Mucosa of descending colon (tissue), 3 donors: Measurements from ENCODE around the gene PUSL1. TPM values are rescaled to one million over a fixed set of nuclear protein-coding genes. Genes with fewer than 3 reads are reported as not detected.

Experiments
- ATAC-seq: fragments of 200-7000 bp; cut with Tn5 transposase; one replicate; pipeline ENCODE4 v1.9.1; 2020; ENCODE audit warnings: mild to moderate bottlenecking, moderate library complexity
- DNase-seq, 3 donors: peaks; one replicate each; pipeline ENCODE4 v3.0.0-alpha.2; 2020
- H3K36me3 ChIP-seq: fragments of 200-600 bp; one replicate; pipeline ENCODE4 v1.8.0; 2021; ENCODE audit warnings: low read depth, mild to moderate bottlenecking
- H3K4me1 ChIP-seq: fragments of 200-600 bp; one replicate; pipeline ENCODE4 v1.8.0; 2021; ENCODE audit warnings: low read depth, mild to moderate bottlenecking
- H3K4me3 ChIP-seq: fragments of 200-600 bp; one replicate; pipeline ENCODE4 v1.8.0; 2021; ENCODE audit warnings: mild to moderate bottlenecking
- H3K9me3 ChIP-seq: fragments of 200-600 bp; one replicate; pipeline ENCODE4 v1.8.0; 2021; ENCODE audit warnings: mild to moderate bottlenecking
- CTCF ChIP-seq: fragments of 200-600 bp; IDR thresholded peaks from one replicate; pipeline ENCODE4 v1.8.0; 2022; ENCODE audit warnings: antibody characterized with exemption, mild to moderate bottlenecking
- intact Hi-C, 2 donors: fragments of 100-400 bp; cut with DNase I in 1 of 2; cut with micrococcal nuclease in 1 of 2; formaldehyde crosslinking; loops; one replicate each; pipeline versions ENCODE4 v1.11.0 to v1.11.1; 2022; cut with DNase I, micrococcal nuclease
- total RNA-seq, 3 donors: library from RNA; stranded (reverse); fragmentation: NEBNext Ultra II Directional in 2 of 3; extraction: Animal tissue kit (Norgen Biotek cat#: 25700) in 2 of 3; gene quantifications; one replicate each; pipeline versions ENCODE4 v1.2.1 to v1.2.4, GENCODE V29; 2021 to 2023
- donor health status: DM: no; HTN: no; CAD: no; lungs with moderate emphysema.
- donor health status: DM: no; HTN: no; CAD: no.
- donor health status: DM: no; HTN: yes; CAD: no.

The PUSL1 gene
- total RNA-seq, 3 donors from 2014 or later = 12.4 to 15.9 (median 15.4) TPM

- TF ChIP-seq CTCF = no peak
- no peaks in the 10 kb centered on the region for H3K9me3 ChIP-seq
- no peak for ATAC-seq
- no peaks in the 10 kb centered on the region for H3K36me3 ChIP-seq
- no peak for DNase-seq
- H3K4me3 ChIP-seq = no peak overlapping the region
- intact Hi-C loops = loop anchor here in 1 of 2 donors (5.0 kb wide), 1 partner anchor 174 kb away; no protein-coding TSS in a partner anchor
- peaks cover 7% of the 10 kb centered on the region for H3K4me1 ChIP-seq
Measured at GRCh38 chr1:1296070-1297061, 12.0 kb upstream of the PUSL1 start.

- Histone ChIP-seq H3K4me3 (no peak overlapping the region), H3K36me3 (no peaks in the 10 kb centered on the region), H3K4me1 (no peaks in the 10 kb centered on the region), H3K9me3 (no peaks in the 10 kb centered on the region)
- DNase-seq (no peak), ATAC-seq (no peak)
- intact Hi-C loops = loop anchor here in 1 of 2 donors (5.0 kb wide), 1 partner anchor 176 kb away; no protein-coding TSS in a partner anchor
- TF ChIP-seq CTCF = no peak
Measured at GRCh38 chr1:1297802-1298424, 10.5 kb upstream of the PUSL1 start.

GRCh38 chr1:1298861-1299685, 9.3 kb upstream of the PUSL1 start:
- Histone ChIP-seq H3K36me3 (no peaks in the 10 kb centered on the region), H3K9me3 (no peaks in the 10 kb centered on the region), H3K4me1 (no peaks in the 10 kb centered on the region), H3K4me3 (no peak overlapping the region)
- intact Hi-C loops = loop anchor here in 1 of 2 donors (5.0 kb wide), 1 partner anchor 177 kb away; no protein-coding TSS in a partner anchor
- ATAC-seq (no peak), DNase-seq (no peak)
- no peak for TF ChIP-seq CTCF

- intact Hi-C loops = loop anchor here in 1 of 2 donors (5.0 kb wide), 1 partner anchor 178 kb away; no protein-coding TSS in a partner anchor
- H3K4me3 ChIP-seq = no peak overlapping the region
- DNase-seq (no peak), ATAC-seq (peak; percentile 13)
- no peak for TF ChIP-seq CTCF
- no peaks in the 10 kb centered on the region for H3K36me3 ChIP-seq
- no peaks in the 10 kb centered on the region for H3K9me3 ChIP-seq
- H3K4me1 ChIP-seq = peaks cover 4% of the 10 kb centered on the region
Measured at GRCh38 chr1:1299686-1300351, 8.6 kb upstream of the PUSL1 start.

- peaks cover 9% of the 10 kb centered on the region for H3K4me1 ChIP-seq
- ATAC-seq (no peak), DNase-seq (no peak)
- no peak for TF ChIP-seq CTCF
- no peaks in the 10 kb centered on the region for H3K9me3 ChIP-seq
- intact Hi-C loops = no loop called here
- no peak overlapping the region for H3K4me3 ChIP-seq
- no peaks in the 10 kb centered on the region for H3K36me3 ChIP-seq
Measured at GRCh38 chr1:1300352-1300739, 8.1 kb upstream of the PUSL1 start.
